K562 (cell line): ENCODE results near the gene LRRC8E. TPM values are rescaled to one million over a fixed set of nuclear protein-coding genes. Genes with fewer than 3 reads are reported as not detected.

Experiments
- BMI1 ChIP-seq: fragments of 150-350 bp; IDR thresholded peaks from 2 replicates; pipeline ENCODE4 v1.6.1; 2014; ENCODE audit warnings: low read length
- E2F1 ChIP-seq: sonication (generic); formaldehyde crosslinking; IDR thresholded peaks from 2 replicates; pipeline ENCODE4 v1.8.1; 2023; ENCODE audit warnings: mild to moderate bottlenecking, missing genetic modification reagents, moderate library complexity
- GATAD2A ChIP-seq: fragments of 450-650 bp; IDR thresholded peaks from 2 replicates; pipeline ENCODE4 v1.6.1; 2017
- HMGXB4 ChIP-seq: sonication (generic); formaldehyde crosslinking; IDR thresholded peaks from 2 replicates; pipeline ENCODE4 v1.8.1; 2023; ENCODE audit warnings: mild to moderate bottlenecking, missing genetic modification reagents
- JUND ChIP-seq, 2 experiments: IDR thresholded peaks; 2 replicates in 1 of 2; 3 replicates in 1 of 2; pipeline ENCODE4 v1.6.1; 2011; ENCODE audit warnings: borderline replicate concordance in 2 of 2, low read depth in 2 of 2, low read length in 2 of 2, improper control_type of control experiment in 1 of 2, missing biosample characterization in 1 of 2, missing genetic modification characterization in 1 of 2, missing genetic modification reagents in 1 of 2
- KLF13 ChIP-seq: fragments of 450-650 bp; IDR thresholded peaks from 2 replicates; pipeline ENCODE4 v1.6.1; 2016; ENCODE audit warnings: missing genetic modification characterization, low read depth, mild to moderate bottlenecking, missing compliant biosample characterization, moderate library complexity, borderline replicate concordance
- LCOR ChIP-seq: sonication (generic); formaldehyde crosslinking; IDR thresholded peaks from 2 replicates; pipeline ENCODE4 v1.8.0; 2022; ENCODE audit warnings: mild to moderate bottlenecking, missing genetic modification reagents
- MAZ ChIP-seq, 2 experiments: fragments of 450-650 bp in 1 of 2; sonication (generic) in 1 of 2; formaldehyde crosslinking; IDR thresholded peaks in 1 of 2; conservative IDR thresholded peaks in 1 of 2; 2 replicates each; pipeline versions ENCODE4 v1.4.0 to v1.5.0; 2020; ENCODE audit warnings: mild to moderate bottlenecking in 1 of 2, missing genetic modification reagents in 1 of 2
- MTF1 ChIP-seq: fragments of 250-450 bp; sonication (Bioruptor Pico); IDR thresholded peaks from 2 replicates; pipeline ENCODE4 v1.9.0; 2021; ENCODE audit warnings: moderate library complexity, mild to moderate bottlenecking, inconsistent platforms, borderline replicate concordance
- PHF8 ChIP-seq: fragments of 200-600 bp; sonication (generic); IDR thresholded peaks from 2 replicates; pipeline ENCODE4 v1.6.1; 2012; ENCODE audit warnings: mixed run types, mild to moderate bottlenecking, inconsistent platforms, low read length, moderate library complexity, borderline replicate concordance
- TCF7L2 ChIP-seq: fragments of 150-350 bp; IDR thresholded peaks from 2 replicates; pipeline ENCODE4 v1.6.1; 2016; ENCODE audit warnings: low read depth, mild to moderate bottlenecking, low read length, moderate library complexity
- ZNF12 ChIP-seq: sonication (generic); formaldehyde crosslinking; IDR thresholded peaks from 2 replicates; pipeline ENCODE4 v1.4.0; 2020; ENCODE audit warnings: mild to moderate bottlenecking, missing genetic modification reagents
- ZNF143 ChIP-seq: sonication (generic); formaldehyde crosslinking; IDR thresholded peaks from 2 replicates; pipeline ENCODE4 v1.9.0; 2022; ENCODE audit warnings: mild to moderate bottlenecking, missing genetic modification reagents
- ZNF551 ChIP-seq: fragments of 250-450 bp; sonication (Bioruptor Pico); IDR thresholded peaks from 2 replicates; pipeline ENCODE4 v1.5.0; 2021; ENCODE audit warnings: mild to moderate bottlenecking, moderate library complexity
- polyA plus RNA-seq, 8 experiments: library from polyadenylated mRNA; depleted of rRNA in 4 of 8; stranded (reverse) in 5 of 8; unstranded in 3 of 8; fragments of >200 nt; fragmentation: Nextera tagmentation in 2 of 8; fragmentation: Illumina TruSeq in 1 of 8; extraction: Ambion mirVana in 2 of 8; extraction: Trizol in 1 of 8; gene quantifications; 2 replicates each; pipeline versions ENCODE4 v1.2.1 to v1.2.3, GENCODE V29; 2011 to 2014; ENCODE audit warnings: inconsistent platforms in 1 of 8, missing spikeins in 1 of 8
- total RNA-seq, 7 experiments: library from RNA; depleted of rRNA in 6 of 7; stranded (reverse); fragments of >200 nt in 6 of 7; fragmentation: Illumina TruSeq in 2 of 7; extraction: Trizol in 2 of 7; gene quantifications; 2 replicates each; pipeline versions ENCODE4 v1.2.1 to v1.2.3, GENCODE V29; 2011 to 2021; ENCODE audit warnings: low replicate concordance in 1 of 7
- TF ChIP-seq, protein P1 (sequence below), 2 experiments: fragments of 450-650 bp; IDR thresholded peaks; 2 replicates each; pipeline ENCODE4 v1.6.1; 2016; ENCODE audit warnings: mild to moderate bottlenecking in 2 of 2, borderline replicate concordance in 1 of 2, low read depth in 1 of 2, moderate library complexity in 1 of 2

The LRRC8E gene
- total and polyA plus RNA-seq, 9 of the 15 experiments (the other 6 are each of a cell fraction or from before 2014, with no cell fraction given), result 0.08 to 5.7 (median 3.5) TPM; not detected in 1

- TF ChIP-seq E2F1 (peak; percentile 55; the same call in 1 of the 2 replicates), TCF7L2 (no peak), HMGXB4 (CRISPR knock-in tag) (peak; percentile 90; the same call in 1 of the 2 replicates), LCOR (CRISPR knock-in tag) (no peak), ZNF143 (CRISPR knock-in tag) (no peak), MTF1 (CRISPR knock-in tag) (no peak), KLF13 (tag) (no peak), GATAD2A (no peak), JUND (IDR thresholded peaks at IDR 0.05; ENCODE audit: borderline replicate concordance, low read depth, low read length) (no peak), JUND (tag; IDR thresholded peaks at IDR 0.05; ENCODE audit: borderline replicate concordance, low read depth, low read length) (0 out of 3 replicates have a peak, but pooled peaks have one; percentile 5), MAZ (CRISPR knock-in tag; conservative IDR thresholded peaks at IDR 0.05 in 1 of 2, IDR thresholded peaks at IDR 0.05 in 1 of 2) (peak; percentile 21 to 67; a peak in 3 of 4 replicates), BMI1 (no peak), PHF8 (peak; percentile 57; the same call in 1 of the 2 replicates), ZNF551 (no peak), ZNF12 (CRISPR knock-in tag) (peak; percentile 44; the same call in 1 of the 2 replicates)
- TF ChIP-seq, protein P1, sequence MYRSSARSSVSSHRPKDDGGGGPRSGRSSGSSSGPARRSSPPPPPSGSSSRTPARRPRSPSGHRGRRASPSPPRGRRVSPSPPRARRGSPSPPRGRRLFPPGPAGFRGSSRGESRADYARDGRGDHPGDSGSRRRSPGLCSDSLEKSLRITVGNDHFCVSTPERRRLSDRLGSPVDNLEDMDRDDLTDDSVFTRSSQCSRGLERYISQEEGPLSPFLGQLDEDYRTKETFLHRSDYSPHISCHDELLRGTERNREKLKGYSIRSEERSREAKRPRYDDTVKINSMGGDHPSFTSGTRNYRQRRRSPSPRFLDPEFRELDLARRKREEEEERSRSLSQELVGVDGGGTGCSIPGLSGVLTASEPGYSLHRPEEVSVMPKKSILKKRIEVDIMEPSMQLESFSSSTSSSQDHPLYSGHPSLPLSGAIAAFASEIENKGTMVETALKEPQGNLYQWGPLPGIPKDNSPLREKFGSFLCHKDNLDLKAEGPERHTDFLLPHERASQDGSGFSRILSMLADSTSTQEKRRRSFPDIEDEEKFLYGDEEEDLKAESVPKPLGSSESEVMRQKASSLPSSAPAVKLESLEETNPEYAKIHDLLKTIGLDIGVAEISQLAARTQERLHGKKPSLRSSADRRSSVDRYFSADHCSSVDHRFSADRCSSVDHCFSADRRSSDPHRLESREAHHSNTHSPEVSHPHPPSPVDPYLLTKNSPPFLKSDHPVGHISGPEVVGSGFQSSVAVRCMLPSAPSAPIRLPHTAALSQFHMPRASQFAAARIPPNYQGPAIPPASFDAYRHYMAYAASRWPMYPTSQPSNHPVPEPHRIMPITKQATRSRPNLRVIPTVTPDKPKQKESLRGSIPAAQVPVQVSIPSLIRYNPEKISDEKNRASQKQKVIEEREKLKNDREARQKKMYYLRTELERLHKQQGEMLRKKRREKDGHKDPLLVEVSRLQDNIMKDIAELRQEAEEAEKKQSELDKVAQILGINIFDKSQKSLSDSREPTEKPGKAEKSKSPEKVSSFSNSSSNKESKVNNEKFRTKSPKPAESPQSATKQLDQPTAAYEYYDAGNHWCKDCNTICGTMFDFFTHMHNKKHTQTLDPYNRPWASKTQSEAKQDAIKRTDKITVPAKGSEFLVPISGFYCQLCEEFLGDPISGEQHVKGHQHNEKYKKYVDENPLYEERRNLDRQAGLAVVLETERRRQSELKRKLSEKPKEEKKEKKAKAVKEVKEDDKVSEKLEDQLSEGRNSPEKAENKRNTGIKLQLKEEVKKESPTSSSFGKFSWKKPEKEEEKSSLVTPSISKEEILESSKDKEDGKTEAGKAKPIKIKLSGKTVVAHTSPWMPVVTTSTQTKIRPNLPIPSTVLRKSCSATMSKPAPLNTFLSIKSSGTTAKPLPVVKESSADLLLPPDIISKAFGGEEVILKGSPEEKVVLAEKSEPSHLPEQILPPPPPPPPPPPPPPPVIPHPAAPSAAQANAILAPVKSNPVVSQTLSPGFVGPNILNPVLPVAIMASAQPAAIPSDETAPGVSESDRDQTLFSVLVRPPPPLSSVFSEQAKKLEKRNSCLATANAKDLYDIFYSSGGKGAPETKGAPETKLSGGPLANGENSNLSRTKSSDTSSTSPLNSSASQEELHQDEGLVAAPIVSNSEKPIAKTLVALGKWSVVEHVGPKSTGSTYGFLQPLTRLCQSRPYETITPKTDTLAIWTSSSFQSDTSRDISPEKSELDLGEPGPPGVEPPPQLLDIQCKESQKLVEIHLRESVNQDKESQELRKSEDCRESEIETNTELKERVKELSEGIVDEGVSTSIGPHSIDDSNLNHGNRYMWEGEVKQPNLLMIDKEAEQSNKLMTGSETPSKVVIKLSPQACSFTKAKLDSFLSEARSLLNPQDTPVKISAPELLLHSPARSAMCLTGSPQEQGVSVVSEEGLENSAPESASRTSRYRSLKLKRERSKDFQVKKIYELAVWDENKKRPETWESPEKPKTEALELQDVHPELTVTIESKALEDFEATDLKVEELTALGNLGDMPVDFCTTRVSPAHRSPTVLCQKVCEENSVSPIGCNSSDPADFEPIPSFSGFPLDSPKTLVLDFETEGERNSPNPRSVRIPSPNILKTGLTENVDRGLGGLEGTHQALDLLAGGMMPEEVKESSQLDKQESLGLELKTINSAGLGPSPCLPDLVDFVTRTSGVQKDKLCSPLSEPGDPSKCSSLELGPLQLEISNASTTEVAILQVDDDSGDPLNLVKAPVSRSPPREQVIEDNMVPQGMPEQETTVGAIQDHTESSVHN (IDR thresholded peaks at IDR 0.05; ENCODE audit: borderline replicate concordance in 1 of 2, low read depth in 1 of 2), result no peak
Observed at GRCh38 chr19:7868671-7869452, 19.4 kb upstream of the LRRC8E start (continued).
